HepG2 (cell line): Measurements from ENCODE around the gene SNUPN. TPM values are rescaled to one million over a fixed set of nuclear protein-coding genes. Genes with fewer than 3 reads are reported as not detected.
A peak's percentile ranks its signal among the peaks of the same experiment; 100 is the strongest.

ENCODE experiments used
- ATAC-seq: fragments of 200-7000 bp; cut with Tn5 transposase; 3 replicates; pipeline ENCODE4 v1.9.1; 2020; ENCODE audit warnings: mild to moderate bottlenecking, moderate library complexity
- BruUV-seq: library from RNA; stranded (reverse); fragments of 400-500 nt; replicated peaks from 2 replicates; lab custom pipeline; 2021; lab: Mats Ljungman, UMichigan
- CTCF ChIA-PET: fragments of 300-600 bp; formaldehyde crosslinking; extraction: SDS; loops from one replicate; lab custom pipeline; 2021; ENCODE audit warnings: low total read pairs, inconsistent platforms, low intra/inter-chr PET ratio; lab: Yijun Ruan, JAX
- POLR2A ChIA-PET: fragments of 350-600 bp; sonication (Branson Sonifier 250); formaldehyde crosslinking; loops from one replicate; lab custom pipeline; 2020; ENCODE audit warnings: antibody characterized with exemption, inconsistent platforms; lab: Yijun Ruan, JAX
- DNase-seq: peaks from one replicate; pipeline ENCODE4 v3.0.0-alpha.2; 2015; ENCODE audit warnings: low spot score
- FAIRE-seq: peaks from 3 replicates; lab custom pipeline; 2011; peaks lifted over from hg19 to GRCh38; lab: Jason Lieb, UNC
- H2AFZ ChIP-seq: one replicate; pipeline ENCODE4 v1.6.1; 2011; ENCODE audit warnings: low read length, inconsistent platforms
- H3K27ac ChIP-seq: fragments of 300-600 bp; 3 replicates; pipeline ENCODE4 v1.8.0; 2011; ENCODE audit warnings: mixed run types, mild to moderate bottlenecking, mixed read lengths, low read length, inconsistent platforms; ENCODE audit not compliant: insufficient read depth; ENCODE audit errors: extremely low read length
- H3K27me3 ChIP-seq, 2 experiments: fragments of 200-600 bp in 1 of 2; 2 replicates in 1 of 2; 3 replicates in 1 of 2; pipeline versions ENCODE4 v1.6.0 to v1.8.0; 2011; ENCODE audit warnings: low read length in 2 of 2, mild to moderate bottlenecking in 2 of 2, moderate library complexity in 2 of 2, inconsistent platforms in 1 of 2; ENCODE audit not compliant: insufficient read depth in 2 of 2, control insufficient read depth in 1 of 2
- H3K36me3 ChIP-seq, 2 experiments: fragments of 200-600 bp in 1 of 2; replicated peaks in 1 of 2; 2 replicates in 1 of 2; 3 replicates in 1 of 2; pipeline versions ENCODE4 v1.5.1 to v1.8.0; 2011; ENCODE audit warnings: low read length in 2 of 2, inconsistent platforms in 1 of 2; ENCODE audit not compliant: insufficient read depth in 2 of 2, control insufficient read depth in 1 of 2
- H3K4me1 ChIP-seq: 2 replicates; pipeline ENCODE4 v1.5.1; 2012; ENCODE audit warnings: low read length, inconsistent platforms; ENCODE audit not compliant: insufficient read depth
- H3K4me2 ChIP-seq: 2 replicates; pipeline ENCODE4 v1.6.0; 2011; ENCODE audit warnings: low read depth, low read length, inconsistent platforms
- H3K4me3 ChIP-seq, 3 experiments: fragments of 200-600 bp in 1 of 3; sonication (generic), shearing (Covaris generic) in 1 of 3; replicated peaks in 1 of 3; 2 replicates each; pipeline ENCODE4 v1.5.1; 2011 to 2016; ENCODE audit warnings: low read length in 3 of 3, inconsistent platforms in 2 of 3, low read depth in 2 of 3, mild to moderate bottlenecking in 2 of 3, control low read depth in 1 of 3, mixed read lengths in 1 of 3; ENCODE audit not compliant: insufficient read depth in 1 of 3
- H3K79me2 ChIP-seq: one replicate; pipeline ENCODE4 v1.6.1; 2011; ENCODE audit warnings: low read length, inconsistent platforms; ENCODE audit not compliant: insufficient read depth
- H3K9ac ChIP-seq: 2 replicates; pipeline ENCODE4 v1.6.0; 2011; ENCODE audit warnings: mild to moderate bottlenecking, low read depth, low read length, inconsistent platforms; ENCODE audit not compliant: insufficient read depth
- H3K9me3 ChIP-seq: 2 replicates; pipeline ENCODE4 v1.5.1; 2012; ENCODE audit warnings: mild to moderate bottlenecking, low read length
- H4K20me1 ChIP-seq: 2 replicates; pipeline ENCODE4 v1.6.0; 2011; ENCODE audit warnings: inconsistent platforms, mild to moderate bottlenecking, low read length, moderate library complexity; ENCODE audit not compliant: insufficient read depth
- BRF2 ChIP-seq: sonication (generic); formaldehyde crosslinking; IDR thresholded peaks from 2 replicates; pipeline ENCODE4 v1.8.1; 2022; ENCODE audit warnings: mild to moderate bottlenecking, missing genetic modification reagents
- FOXM1 ChIP-seq: sonication (generic); formaldehyde crosslinking; IDR thresholded peaks from 2 replicates; pipeline ENCODE4 v1.5.0; 2020; ENCODE audit warnings: missing genetic modification reagents
- JARID2 ChIP-seq: sonication (generic); formaldehyde crosslinking; IDR thresholded peaks from 2 replicates; pipeline ENCODE4 v1.8.1; 2023; ENCODE audit warnings: missing genetic modification reagents, inconsistent platforms; ENCODE audit not compliant: insufficient replicate concordance
- KDM6A ChIP-seq: IDR thresholded peaks from 2 replicates; pipeline ENCODE4 v1.6.1; 2016; ENCODE audit warnings: low read depth
- LCORL ChIP-seq, 2 experiments: fragments of 450-650 bp in 1 of 2; sonication (generic) in 1 of 2; formaldehyde crosslinking in 1 of 2; IDR thresholded peaks; 2 replicates each; pipeline versions ENCODE4 v1.5.0 to v1.6.1; 2017 to 2020; ENCODE audit warnings: antibody characterized with exemption in 1 of 2, missing genetic modification reagents in 1 of 2
- REST ChIP-seq, 2 experiments: IDR thresholded peaks; 2 replicates each; pipeline ENCODE4 v1.6.1; 2011 to 2012; ENCODE audit warnings: low read length in 2 of 2, borderline replicate concordance in 1 of 2, low read depth in 1 of 2, mild to moderate bottlenecking in 1 of 2, moderate library complexity in 1 of 2
- ZFP36L2 ChIP-seq: sonication (generic); formaldehyde crosslinking; IDR thresholded peaks from 2 replicates; pipeline ENCODE4 v1.4.0; 2020; ENCODE audit warnings: missing genetic modification reagents
- ZNF138 ChIP-seq: sonication (generic); formaldehyde crosslinking; IDR thresholded peaks from 2 replicates; pipeline ENCODE4 v1.5.0; 2020; ENCODE audit warnings: mild to moderate bottlenecking, low read depth, missing genetic modification reagents
- ZNF24 ChIP-seq: fragments of 450-650 bp; IDR thresholded peaks from 2 replicates; pipeline ENCODE4 v1.6.1; 2017; ENCODE audit warnings: antibody characterized with exemption, mild to moderate bottlenecking
- ZNF251 ChIP-seq: sonication (generic); formaldehyde crosslinking; IDR thresholded peaks from 2 replicates; pipeline ENCODE4 v1.9.0; 2021; ENCODE audit warnings: mild to moderate bottlenecking, missing genetic modification reagents
- ZNF441 ChIP-seq: sonication (generic); formaldehyde crosslinking; IDR thresholded peaks from 2 replicates; pipeline ENCODE4 v1.7.0; 2021; ENCODE audit warnings: missing genetic modification reagents, borderline replicate concordance
- ZNF597 ChIP-seq: sonication (generic); formaldehyde crosslinking; IDR thresholded peaks from 2 replicates; pipeline ENCODE4 v1.5.0; 2020; ENCODE audit warnings: missing genetic modification reagents
- WGBS: methylation state at CpG from one replicate; pipeline ENCODE4 v1.1.6; 2017; ENCODE audit warnings: low lambda C conversion rate; 5-methylcytosine and 5-hydroxymethylcytosine counted together
- in situ Hi-C: cut with HindIII; loops from 2 replicates; pipeline ENCODE4 v1.10.0; 2017; ENCODE audit warnings: low pct_unique_long_range_greater_than_20kb; ENCODE audit not compliant: extremely low pct_ligation_motif_present
- intact Hi-C: fragments of 100-400 bp; cut with micrococcal nuclease; formaldehyde crosslinking; loops from one replicate; pipeline ENCODE4 v1.10.0; 2022; ENCODE audit not compliant: unreplicated experiment
- polyA plus RNA-seq, 8 experiments: library from polyadenylated mRNA; depleted of rRNA in 3 of 8; stranded (reverse) in 7 of 8; unstranded in 1 of 8; fragments of >200 nt; fragmentation: Illumina TruSeq in 4 of 8; extraction: Trizol in 4 of 8; gene quantifications; 2 replicates each; pipeline versions ENCODE4 v1.2.1 to v1.2.3, GENCODE V29; 2011 to 2016; ENCODE audit warnings: low read depth in 4 of 8, missing spikeins in 1 of 8, mixed read lengths in 1 of 8; ENCODE audit not compliant: insufficient read depth in 1 of 8
- total RNA-seq, 5 experiments: library from RNA; depleted of rRNA; stranded (reverse); fragments of >200 nt; fragmentation: Illumina TruSeq; extraction: Trizol; gene quantifications; 2 replicates each; pipeline ENCODE4 v1.2.3, GENCODE V29; 2016; ENCODE audit warnings: low read depth in 1 of 5

SNUPN gene
- total and polyA plus RNA-seq, 2 of the 13 experiments (the other 11 are each of a cell fraction or from before 2014, with no cell fraction given) = 9.0 to 16.4 TPM

- TF ChIP-seq REST (IDR thresholded peaks at IDR 0.05; ENCODE audit: borderline replicate concordance in 1 of 2, low read depth in 1 of 2, low read length in 2 of 2) = no peak
- TF ChIP-seq, all 625 proteins: peak for 0
These were observed 48.8 kb upstream of the SNUPN start (continued) for GRCh38 chr15:75674366-75674765.

- peaks cover 2 to 36% of the 10 kb centered on the region in 2 experiments; a peak in 3 of 5 replicates for H3K27me3 ChIP-seq
- CTCF ChIA-PET = no interaction called here
- WGBS = 36% methylated on average over 4 of the region's 10 CpGs
- DNase-seq (no peak), ATAC-seq (peak; percentile 57), FAIRE-seq (no peak)
- in situ Hi-C loops = no loop called here
- intact Hi-C loops = no loop called here
- peaks cover 54% of the 10 kb centered on the region for H3K4me1 ChIP-seq
- H3K4me3 ChIP-seq = peak overlapping the region in 1 of 3 experiments; percentile 46; a peak in 1 of 6 replicates
- POLR2A ChIA-PET = interaction anchor here (0.9 to 1.4 kb wide), 5 partner anchors 13 to 305 kb away, joined by 3 to 8 read pairs (median 5); partner anchors contain the start of genes IMP3, MAN2C1 and SNX33
- H4K20me1 ChIP-seq = no peaks in the 10 kb centered on the region
- no peak overlapping the region for H3K27ac ChIP-seq
- no peaks in the 10 kb centered on the region for H3K79me2 ChIP-seq
- BruUV-seq = no TSS peak
- no peaks in the 10 kb centered on the region for H3K36me3 ChIP-seq
- H3K4me2 ChIP-seq = peak overlapping the region; percentile 67
- H3K9me3 ChIP-seq = no peaks in the 10 kb centered on the region
- H3K9ac ChIP-seq = no peak overlapping the region; the same call in 1 of the 2 replicates
- H2AFZ ChIP-seq = no peak overlapping the region
- TF ChIP-seq ZNF251 (CRISPR knock-in tag) (no peak), KDM6A (CRISPR knock-in tag) (no peak), ZNF138 (CRISPR knock-in tag) (no peak), LCORL (IDR thresholded peaks at IDR 0.05) (no peak), LCORL (CRISPR knock-in tag; IDR thresholded peaks at IDR 0.05) (peak; percentile 44; the same call in 1 of the 2 replicates), BRF2 (CRISPR knock-in tag) (no peak), ZNF24 (no peak), ZNF597 (CRISPR knock-in tag) (no peak), ZNF441 (CRISPR knock-in tag) (no peak), ZFP36L2 (CRISPR knock-in tag) (no peak), JARID2 (CRISPR knock-in tag) (no peak), FOXM1 (no peak)
These were observed 48.1 kb upstream of the SNUPN start for GRCh38 chr15:75673426-75674235.
